HG03066 (cell line): Measurements from ENCODE around the gene ITPR2.
A peak's percentile ranks its signal among the peaks of the same experiment; 100 is the strongest.

Experiments
- ATAC-seq: cut with Tn5 transposase; IDR thresholded peaks from one replicate; pipeline ENCODE4 v1.9.1; 2021; ENCODE audit warnings: low read depth; ENCODE audit not compliant: unreplicated experiment

Gene ITPR2

GRCh38 chr12:26825459-26826016 lies 7.5 kb downstream of the ITPR2 start:
- peak; percentile 45 for ATAC-seq

- ATAC-seq: no peak
These were observed 9.6 kb downstream of the ITPR2 start for GRCh38 chr12:26823390-26823789.

- no peak for ATAC-seq
These were observed 11.0 kb downstream of the ITPR2 start for GRCh38 chr12:26822026-26822425.

- no peak for ATAC-seq
These were observed 11.7 kb downstream of the ITPR2 start for GRCh38 chr12:26821212-26821701.

GRCh38 chr12:26818636-26819035 lies 14.4 kb downstream of the ITPR2 start:
- ATAC-seq: no peak

- no peak for ATAC-seq
These were observed 14.8 kb downstream of the ITPR2 start for GRCh38 chr12:26818201-26818600.

- peak; percentile 86 for ATAC-seq
These were observed 15.8 kb downstream of the ITPR2 start for GRCh38 chr12:26817183-26817591.

GRCh38 chr12:26813812-26814211 lies 19.2 kb downstream of the ITPR2 start:
- ATAC-seq: no peak

- no peak for ATAC-seq
These were observed 22.7 kb downstream of the ITPR2 start for GRCh38 chr12:26810330-26810729.

- no peak for ATAC-seq
These were observed 23.2 kb downstream of the ITPR2 start for GRCh38 chr12:26809611-26810285.

GRCh38 chr12:26808766-26809476 lies 24.1 kb downstream of the ITPR2 start:
- peak; percentile 64 for ATAC-seq

GRCh38 chr12:26807292-26807691 lies 25.7 kb downstream of the ITPR2 start:
- ATAC-seq: no peak

- ATAC-seq: no peak
These were observed 26.4 kb downstream of the ITPR2 start for GRCh38 chr12:26806556-26806955.

- no peak for ATAC-seq
These were observed 27.5 kb downstream of the ITPR2 start for GRCh38 chr12:26805401-26805971.

- ATAC-seq: no peak
These were observed 29.4 kb downstream of the ITPR2 start for GRCh38 chr12:26803552-26803951.

- no peak for ATAC-seq
These were observed 31.5 kb downstream of the ITPR2 start for GRCh38 chr12:26801486-26801885.

GRCh38 chr12:26800858-26801257 lies 32.1 kb downstream of the ITPR2 start:
- ATAC-seq: no peak

GRCh38 chr12:26800347-26800746 lies 32.6 kb downstream of the ITPR2 start:
- ATAC-seq: no peak

GRCh38 chr12:26799741-26800140 lies 33.3 kb downstream of the ITPR2 start:
- no peak for ATAC-seq

- no peak for ATAC-seq
These were observed 34.4 kb downstream of the ITPR2 start for GRCh38 chr12:26798640-26799039.

GRCh38 chr12:26798023-26798422 lies 35.0 kb downstream of the ITPR2 start:
- ATAC-seq: peak; percentile 73
